K562 (cell line): ENCODE measurements around the gene MRPL9.

Source experiments
- CAMTA2 ChIP-seq: fragments of 250-450 bp; sonication (Bioruptor Pico); conservative IDR thresholded peaks from 2 replicates; pipeline ENCODE4 v1.5.1; 2022
- CTCF ChIP-seq, 3 experiments: IDR thresholded peaks in 2 of 3; conservative IDR thresholded peaks in 1 of 3; 2 replicates each; pipeline ENCODE4 v1.5.1; 2011 to 2012; ENCODE audit warnings: low read length in 3 of 3, mild to moderate bottlenecking in 3 of 3, control low read depth in 2 of 3, improper control_type of control experiment in 1 of 3, inconsistent platforms in 1 of 3, low read depth in 1 of 3, mixed read lengths in 1 of 3, moderate library complexity in 1 of 3; ENCODE audit not compliant: insufficient read depth in 2 of 3
- GABPA ChIP-seq: fragments of 200-800 bp; sonication (Bioruptor generic); conservative IDR thresholded peaks from 2 replicates; pipeline ENCODE4 v1.6.1; 2016; ENCODE audit warnings: low read depth, missing genetic modification characterization, missing compliant biosample characterization
- GTF2F1 ChIP-seq: IDR thresholded peaks from 2 replicates; pipeline ENCODE4 v1.6.1; 2011; ENCODE audit warnings: low read depth, low read length, improper control_type of control experiment
- PTTG1 ChIP-seq: fragments of 450-650 bp; IDR thresholded peaks from 2 replicates; pipeline ENCODE4 v1.6.1; 2016; ENCODE audit warnings: low read depth, mild to moderate bottlenecking, missing genetic modification characterization, missing compliant biosample characterization
- RBBP5 ChIP-seq: fragments of 200-600 bp; sonication (generic); IDR thresholded peaks from 2 replicates; pipeline ENCODE4 v1.6.1; 2012; ENCODE audit warnings: borderline replicate concordance, mild to moderate bottlenecking, low read length, control low read depth, inconsistent platforms; ENCODE audit not compliant: insufficient read depth, poor library complexity, severe bottlenecking
- SETDB1 ChIP-seq: IDR thresholded peaks from one replicate; pipeline ENCODE4 v1.6.1; 2012; ENCODE audit warnings: low read length, control low read depth, inconsistent platforms
- SIN3A ChIP-seq, 2 experiments: fragments of 150-350 bp in 1 of 2; IDR thresholded peaks; 2 replicates each; pipeline ENCODE4 v1.6.1; 2011 to 2016; ENCODE audit warnings: borderline replicate concordance in 2 of 2, low read depth in 2 of 2, low read length in 2 of 2, mild to moderate bottlenecking in 2 of 2, moderate library complexity in 2 of 2; ENCODE audit not compliant: control insufficient read depth in 1 of 2
- TEAD4 ChIP-seq, 2 experiments: sonication (generic) in 1 of 2; formaldehyde crosslinking in 1 of 2; IDR thresholded peaks; 2 replicates each; pipeline versions ENCODE4 v1.6.1 to v1.8.0; 2012 to 2022; ENCODE audit warnings: borderline replicate concordance in 1 of 2, inconsistent platforms in 1 of 2, low read length in 1 of 2, mild to moderate bottlenecking in 1 of 2, missing genetic modification reagents in 1 of 2
- ZFP36 ChIP-seq: fragments of 150-350 bp; IDR thresholded peaks from 2 replicates; pipeline ENCODE4 v1.6.1; 2018; ENCODE audit warnings: low read length, low read depth; ENCODE audit not compliant: partially characterized antibody
- ZNF785 ChIP-seq: fragments of 250-450 bp; sonication (Bioruptor Pico); IDR thresholded peaks from 2 replicates; pipeline ENCODE4 v1.4.0; 2020; ENCODE audit warnings: mild to moderate bottlenecking
- TF ChIP-seq, protein P1 (sequence below): fragments of 450-650 bp; IDR thresholded peaks from 2 replicates; pipeline ENCODE4 v1.6.1; 2016; ENCODE audit warnings: low read depth, mild to moderate bottlenecking, moderate library complexity

DNA sequence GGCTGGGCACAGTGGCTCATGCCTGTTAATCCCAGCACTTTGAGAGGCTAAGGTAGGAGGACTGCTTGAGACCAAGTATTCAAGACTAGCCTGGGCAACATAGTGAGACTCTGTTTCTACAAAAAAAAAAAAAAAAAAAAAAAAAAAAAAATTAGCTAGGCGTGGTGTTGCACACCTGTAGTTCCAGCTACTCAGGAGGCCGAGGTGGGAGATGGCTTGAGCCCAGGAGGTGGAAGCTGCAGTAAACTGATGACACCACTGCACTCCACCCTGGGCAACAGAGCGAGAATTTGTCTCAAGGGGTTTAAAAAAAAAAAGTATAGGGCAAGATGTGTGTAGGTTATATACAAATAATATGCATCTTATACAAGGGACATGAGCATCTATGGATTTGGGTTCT lies 24.4 kb upstream of the MRPL9 start:
- TF ChIP-seq SIN3A (IDR thresholded peaks at IDR 0.05; ENCODE audit: borderline replicate concordance in 2 of 2, control insufficient read depth in 1 of 2, low read depth in 2 of 2, low read length in 2 of 2) (no peak), SETDB1 (no peak), CTCF (IDR thresholded peaks at IDR 0.05 in 2 of 3, conservative IDR thresholded peaks at IDR 0.05 in 1 of 3; ENCODE audit: insufficient read depth in 2 of 3, low read depth in 1 of 3, low read length in 3 of 3) (no peak), GABPA (tag) (no peak), TEAD4 (IDR thresholded peaks at IDR 0.05; ENCODE audit: low read length) (no peak), TEAD4 (CRISPR knock-in tag; IDR thresholded peaks at IDR 0.05; ENCODE audit: borderline replicate concordance) (no peak), RBBP5 (no peak), PTTG1 (tag) (no peak), ZNF785 (CRISPR knock-in tag) (no peak), CAMTA2 (CRISPR knock-in tag) (no peak), GTF2F1 (no peak), ZFP36 (no peak)
- TF ChIP-seq, protein P1, sequence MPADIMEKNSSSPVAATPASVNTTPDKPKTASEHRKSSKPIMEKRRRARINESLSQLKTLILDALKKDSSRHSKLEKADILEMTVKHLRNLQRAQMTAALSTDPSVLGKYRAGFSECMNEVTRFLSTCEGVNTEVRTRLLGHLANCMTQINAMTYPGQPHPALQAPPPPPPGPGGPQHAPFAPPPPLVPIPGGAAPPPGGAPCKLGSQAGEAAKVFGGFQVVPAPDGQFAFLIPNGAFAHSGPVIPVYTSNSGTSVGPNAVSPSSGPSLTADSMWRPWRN = no peak
